Hindlimb muscle (tissue), 1 donor: ENCODE measurements around the gene FNDC3A. TPM values are rescaled to one million over a fixed set of nuclear protein-coding genes. Genes with fewer than 3 reads are reported as not detected.
A peak's percentile ranks its signal among the peaks of the same experiment; 100 is the strongest.

ENCODE experiments used
- DNase-seq: peaks from one replicate; pipeline ENCODE4 v3.0.0-alpha.2; 2013
- polyA plus RNA-seq: library from polyadenylated mRNA; unstranded; fragments of 120-200 nt; gene quantifications from one replicate; pipeline ENCODE4 v1.2.1, GENCODE V29; 2013; ENCODE audit not compliant: insufficient read length

The FNDC3A gene
- polyA plus RNA-seq, 1 donor, result 32.2 TPM

GRCh38 chr13:49220036-49220855 lies 244.5 kb downstream of the FNDC3A start, which contains the start of gene MLNR:
Gene MLNR (plus strand): TSS chr13:49220338. CDS start chr13:49220338, 0 bp downstream.
- peak; percentile 44 for DNase-seq

- DNase-seq, result peak; percentile 13
Measured at GRCh38 chr13:49220856-49221589, 245.3 kb downstream of the FNDC3A start.

GRCh38 chr13:49221590-49221965 lies 245.9 kb downstream of the FNDC3A start:
- no peak for DNase-seq

DNA sequence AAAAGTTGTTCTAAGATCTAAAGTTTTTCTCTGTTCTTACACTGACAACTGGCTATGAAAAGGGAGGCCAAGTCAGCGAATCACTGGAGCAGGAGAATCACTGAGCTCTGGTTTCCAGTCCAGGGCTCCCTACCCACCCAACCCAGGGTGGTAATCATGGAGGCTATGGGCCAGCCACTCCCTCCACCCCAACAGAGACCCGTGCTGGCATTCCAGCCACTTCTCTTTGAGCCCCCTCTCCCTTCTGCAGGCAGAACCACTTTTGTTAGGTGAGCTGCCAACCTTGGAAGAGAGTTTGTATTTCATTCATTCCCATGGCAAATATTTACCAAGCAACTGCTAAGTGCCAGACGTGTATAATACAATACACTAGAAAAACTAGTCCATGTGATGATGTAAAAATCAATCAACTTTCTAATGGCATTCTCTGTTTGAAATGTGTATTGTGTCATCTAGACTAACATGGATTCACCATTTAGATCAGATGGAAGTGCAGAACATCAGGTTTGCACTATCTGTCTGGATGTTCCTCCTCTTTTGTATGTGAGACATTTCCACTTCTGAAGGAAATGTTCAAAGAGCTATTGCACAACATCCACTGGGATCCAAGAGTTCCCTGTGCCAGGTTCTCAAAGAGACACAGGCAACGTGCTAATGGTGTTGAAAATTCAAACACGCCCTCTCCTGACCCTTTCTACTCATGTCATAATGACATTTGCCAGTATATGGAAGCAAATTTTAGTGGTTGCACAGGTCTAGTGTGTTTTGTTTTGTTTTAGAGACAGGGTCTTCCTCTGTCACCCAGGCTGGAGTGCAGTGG lies 249.7 kb downstream of the FNDC3A start:
- no peak for DNase-seq

- DNase-seq, result no peak
Measured at GRCh38 chr13:49226613-49227012, 250.9 kb downstream of the FNDC3A start.

DNA sequence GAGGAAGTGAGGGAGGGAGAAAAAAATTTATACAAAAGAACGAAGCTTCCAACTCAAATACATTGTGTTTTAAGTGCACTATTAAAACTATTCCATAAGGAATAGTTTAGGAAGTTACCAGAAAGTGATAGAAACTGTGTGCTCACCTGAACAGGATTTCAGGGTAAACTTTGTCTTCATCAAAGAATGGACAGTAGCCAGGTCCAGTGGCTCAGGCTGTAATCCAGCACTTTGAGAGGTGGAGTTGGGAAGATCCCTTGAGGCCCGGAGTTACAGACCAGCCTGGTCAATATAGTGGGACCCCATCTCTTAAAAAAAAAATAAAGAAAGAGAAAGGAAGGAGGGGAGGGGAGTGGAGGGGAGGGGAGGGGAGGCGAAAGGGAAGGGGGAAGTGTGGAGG lies 259.0 kb downstream of the FNDC3A start:
- DNase-seq, result no peak

DNA sequence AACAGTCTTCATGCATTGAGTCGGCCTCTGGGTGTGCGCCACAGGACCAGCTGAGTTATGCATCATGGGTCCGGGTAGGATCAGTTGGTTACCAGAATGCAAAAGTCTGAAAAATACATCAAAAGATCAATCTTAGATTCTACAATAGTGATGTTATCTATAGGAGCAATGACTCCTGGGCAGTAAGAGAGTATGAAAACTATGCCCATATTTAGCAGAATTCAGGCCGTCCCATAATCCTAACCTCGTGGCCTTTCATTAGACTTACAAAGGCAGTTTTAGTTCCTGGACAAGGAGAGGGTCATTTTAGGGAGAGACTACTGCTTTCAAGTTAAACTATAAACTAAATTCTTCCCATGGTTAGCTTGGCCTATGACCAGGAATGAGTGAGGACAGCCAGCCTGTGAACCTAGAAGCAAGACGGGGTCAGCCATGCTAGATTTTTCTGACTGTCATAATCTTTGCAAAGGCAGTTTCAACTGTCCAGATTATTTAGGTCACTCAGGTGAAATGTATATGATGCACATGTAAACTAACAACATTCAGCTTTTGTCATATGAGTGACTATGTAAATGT lies 260.2 kb downstream of the FNDC3A start:
- DNase-seq, result no peak

GRCh38 chr13:49238621-49239020 lies 262.9 kb downstream of the FNDC3A start:
- no peak for DNase-seq

GRCh38 chr13:49240017-49240416 lies 264.3 kb downstream of the FNDC3A start:
- DNase-seq, result peak; percentile 8

DNA sequence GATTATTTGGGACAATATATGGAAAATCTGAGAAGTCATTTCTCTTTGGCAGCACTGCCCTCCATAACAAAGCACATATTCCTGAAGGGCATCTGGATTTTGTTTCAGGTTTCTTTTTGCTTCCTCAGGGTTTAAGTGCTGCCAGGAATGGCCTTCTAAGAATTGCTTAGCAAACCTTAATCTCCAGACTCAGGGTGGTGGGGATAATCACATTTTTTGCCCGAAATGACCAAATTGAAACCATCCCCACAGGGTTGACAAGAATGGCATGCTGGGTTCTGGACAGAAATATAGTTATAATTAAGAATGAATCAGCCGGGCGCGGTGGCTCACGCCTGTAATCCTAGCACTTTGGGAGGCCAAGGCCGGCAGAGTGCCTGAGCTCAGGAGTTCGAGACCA lies 265.6 kb downstream of the FNDC3A start:
- DNase-seq, result no peak

DNA sequence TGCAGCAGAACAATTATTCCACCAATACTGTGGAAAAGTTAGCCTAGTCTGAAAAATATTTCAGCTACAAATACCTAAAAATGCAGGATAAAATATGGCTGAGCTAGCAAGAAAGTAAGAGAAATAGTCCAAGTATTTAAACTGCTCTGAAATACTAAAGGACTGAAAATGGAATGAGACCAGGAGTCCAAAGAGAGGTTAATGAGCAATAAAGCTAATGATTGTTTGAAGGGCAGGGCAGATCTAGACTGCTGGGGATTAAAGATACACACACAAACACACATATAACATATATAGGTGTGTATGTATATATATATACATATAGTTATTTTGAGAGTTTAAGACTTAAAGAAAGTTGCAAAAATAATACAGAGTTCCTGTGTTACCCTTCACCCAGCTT lies 269.4 kb downstream of the FNDC3A start:
- no peak for DNase-seq

DNA sequence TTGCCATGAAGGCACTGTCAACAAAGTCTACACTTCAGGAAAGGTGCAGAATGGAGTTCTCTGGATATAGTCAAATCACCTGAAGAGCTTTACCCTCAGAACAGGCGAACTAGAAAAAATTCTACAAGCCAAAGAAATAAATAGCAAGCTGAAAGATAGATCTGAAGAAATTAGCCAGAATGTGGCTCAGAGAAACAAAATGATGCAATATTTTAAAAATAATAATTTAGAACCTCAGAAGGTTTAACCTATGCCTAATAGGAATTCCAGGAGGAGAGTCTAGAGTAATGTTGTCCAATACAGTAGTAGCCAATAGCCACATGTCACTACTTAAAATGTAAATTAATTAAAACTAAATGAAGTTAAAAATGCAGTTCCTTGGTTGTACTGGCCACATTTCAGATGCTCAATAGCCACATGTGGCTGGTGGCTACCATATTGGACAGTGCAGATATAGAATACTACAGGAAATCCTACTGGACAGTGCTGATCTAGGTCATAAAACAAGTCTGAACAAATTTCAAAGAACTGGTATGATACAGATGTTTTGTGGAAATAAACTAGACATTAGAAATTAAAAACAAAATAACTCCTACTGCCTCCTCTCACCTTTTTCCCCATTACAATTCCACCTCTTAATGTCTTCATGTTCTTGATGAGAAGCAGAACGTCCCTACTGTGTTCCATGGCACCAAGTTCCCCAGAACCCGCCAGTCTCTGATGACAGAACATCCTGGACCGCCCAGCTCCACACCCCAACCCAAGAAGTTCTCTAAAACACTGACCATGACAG lies 271.3 kb downstream of the FNDC3A start:
- DNase-seq, result no peak

DNA sequence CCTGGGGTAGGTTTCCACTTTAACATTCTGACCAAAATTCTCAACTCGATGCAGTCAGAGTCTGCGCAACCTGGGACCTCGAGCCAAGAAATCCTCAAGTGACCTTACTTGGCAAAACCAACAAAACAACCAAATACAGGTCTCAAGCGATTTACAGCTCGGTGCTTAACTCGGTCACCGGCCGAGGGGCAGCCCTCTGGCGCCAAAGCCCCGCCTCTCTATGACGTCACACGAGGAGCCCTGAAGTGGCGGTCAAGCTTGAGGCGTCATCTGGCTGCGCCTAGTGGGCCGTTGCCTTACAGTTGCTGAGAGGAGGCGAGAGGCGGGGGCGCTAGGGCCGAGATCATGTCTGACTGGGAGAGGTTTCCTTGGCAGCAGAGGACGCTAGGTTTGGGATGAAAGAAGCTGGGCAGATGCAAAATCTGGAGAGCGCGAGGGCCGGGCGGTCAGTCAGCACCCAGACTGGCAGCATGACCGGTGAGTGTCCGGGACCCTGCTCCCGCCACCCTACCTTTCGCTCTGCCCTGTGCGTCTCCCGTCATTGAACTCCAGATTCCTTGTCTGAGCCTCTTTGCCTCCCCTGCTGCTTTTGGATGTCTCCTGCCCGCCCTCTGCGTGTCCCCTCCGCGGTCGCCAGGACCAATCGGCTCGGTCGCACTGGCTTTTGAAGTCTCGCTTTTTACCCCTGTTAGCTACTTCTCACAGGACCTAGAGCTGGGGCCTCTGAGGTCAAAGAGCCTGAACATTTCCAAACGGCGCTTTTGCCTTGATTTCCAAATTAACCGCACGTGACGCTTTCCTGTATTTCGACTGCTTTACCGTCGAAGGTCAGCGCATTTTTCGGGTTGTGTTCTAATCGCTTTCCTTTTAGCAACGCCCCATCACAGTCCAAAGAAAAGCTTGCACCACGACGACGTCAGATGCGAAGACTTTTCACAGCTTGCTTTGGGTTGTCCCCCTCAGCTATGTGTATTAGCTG lies 272.2 kb downstream of the FNDC3A start, which contains the start of gene CDADC1:
CDADC1 (plus strand) TSS at position 283 of the 979 bp plus-strand sequence; CDS start at position 396, 113 bp downstream.
- DNase-seq, result peak; percentile 97

GRCh38 chr13:49248622-49249002 lies 272.9 kb downstream of the FNDC3A start:
- DNase-seq, result peak; percentile 6

DNA sequence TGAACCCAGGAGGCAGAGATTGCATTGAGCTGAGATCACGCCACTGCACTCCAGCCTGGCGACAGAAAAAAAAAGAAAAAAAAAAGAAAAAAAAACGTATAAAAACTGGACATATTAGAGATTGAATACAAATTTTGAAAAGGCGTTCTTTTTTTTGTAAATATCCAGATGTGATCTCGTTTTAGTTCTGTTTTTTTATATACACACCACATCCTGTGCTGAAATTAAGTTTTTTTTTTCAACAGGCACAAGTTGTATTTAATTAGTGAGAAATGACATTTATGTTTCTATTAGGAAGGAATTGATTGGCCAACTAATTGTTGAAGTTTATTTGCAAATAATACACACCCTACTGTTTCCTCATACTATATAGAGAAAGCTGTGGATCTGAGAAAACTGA lies 275.6 kb downstream of the FNDC3A start:
- no peak for DNase-seq

DNA sequence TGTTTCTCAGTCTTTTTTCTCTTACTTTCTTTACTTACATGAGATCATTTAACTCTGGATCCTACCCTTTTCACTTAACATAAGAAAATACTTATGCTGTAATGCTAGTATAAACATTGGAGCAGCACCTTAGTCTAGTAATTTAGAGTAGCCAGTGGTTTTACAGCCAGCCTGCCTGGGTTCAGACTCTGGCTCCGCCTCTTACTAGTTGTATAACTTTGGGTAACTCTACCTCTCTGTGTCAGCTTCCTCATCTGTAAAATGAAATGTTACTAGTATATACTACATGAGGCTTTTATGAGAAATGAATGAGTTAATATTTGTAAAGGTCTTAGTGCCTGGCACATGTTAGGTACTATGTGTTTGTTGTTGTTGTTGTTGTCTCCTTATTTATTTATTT lies 277.6 kb downstream of the FNDC3A start:
- no peak for DNase-seq

DNA sequence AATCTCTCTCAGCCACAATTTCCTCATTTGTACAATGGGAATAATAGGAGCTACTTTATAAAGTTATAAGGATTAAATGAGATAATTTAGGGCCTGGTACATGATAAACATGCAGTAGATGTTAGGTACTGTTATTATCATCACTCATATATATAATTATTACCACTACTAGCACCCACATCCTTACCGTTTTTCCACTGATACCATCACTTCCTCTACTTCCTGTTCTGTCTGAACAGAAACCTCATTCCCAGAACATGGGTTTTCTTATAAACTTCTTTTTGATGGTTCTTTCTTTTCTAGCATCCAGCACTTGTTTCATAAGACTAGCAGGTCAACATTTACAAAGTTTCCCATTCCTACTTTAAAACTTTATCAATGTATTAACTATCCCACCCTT lies 278.3 kb downstream of the FNDC3A start:
- DNase-seq, result no peak

DNA sequence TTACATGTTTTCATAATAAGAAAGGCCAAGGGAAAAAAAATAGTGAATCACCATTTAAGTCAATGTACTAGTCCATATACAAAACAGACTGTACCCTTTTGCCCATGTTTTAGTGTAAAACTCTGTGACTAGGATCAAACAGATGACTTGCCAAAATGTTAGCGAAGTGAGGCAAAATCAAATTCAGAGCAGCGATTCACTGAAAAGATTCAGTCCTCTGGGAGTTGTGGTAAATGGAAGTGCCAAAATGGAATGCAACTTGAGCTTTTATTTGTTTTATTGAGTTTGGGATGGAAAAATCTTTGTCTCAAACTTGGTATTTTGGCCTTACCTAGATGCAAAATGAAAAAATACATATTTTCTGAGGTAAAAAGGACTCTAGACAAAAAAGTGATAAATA lies 281.1 kb downstream of the FNDC3A start:
- DNase-seq, result no peak

DNA sequence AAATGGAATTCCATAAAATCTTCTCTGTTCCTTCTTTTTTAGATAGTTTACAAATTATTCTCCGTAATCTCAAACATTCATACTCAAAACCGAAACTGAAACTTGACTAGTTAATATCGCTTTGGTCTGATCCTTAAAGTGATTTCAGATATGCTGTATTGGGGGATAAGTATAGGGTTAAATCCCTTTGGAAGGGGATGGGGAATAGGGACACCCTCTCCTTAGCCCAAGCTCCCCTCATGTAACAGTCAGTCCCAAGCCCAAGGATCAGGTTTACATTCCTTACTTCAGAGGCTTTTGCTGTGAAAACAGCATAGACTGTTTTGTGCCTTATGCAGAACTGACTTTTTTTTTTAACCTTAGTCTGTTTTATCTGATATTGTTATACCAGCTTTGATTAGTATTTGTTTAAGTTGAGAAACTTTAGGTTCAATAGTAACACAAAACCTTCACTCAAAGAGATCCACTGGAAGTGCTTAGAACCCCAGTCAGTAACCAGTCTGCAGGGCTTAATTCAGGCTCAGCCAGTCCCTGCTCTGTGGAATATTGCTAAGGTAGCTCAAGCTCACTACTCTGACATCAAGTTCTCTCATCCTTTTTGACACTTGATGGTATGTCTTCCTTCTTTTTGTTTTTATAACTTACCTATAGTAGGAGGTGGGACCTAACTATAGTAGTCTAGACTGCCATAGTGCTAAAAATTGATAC lies 282.5 kb downstream of the FNDC3A start:
- no peak for DNase-seq
